A673 (cell line): Measurements from ENCODE around the gene VEGFB.

Experiments
- EZH2 ChIP-seq: fragments of 200-600 bp; sonication (generic); IDR thresholded peaks from 2 replicates; pipeline ENCODE4 v1.6.1; 2017; ENCODE audit warnings: borderline replicate concordance, low read depth, mild to moderate bottlenecking, mixed read lengths, antibody characterized with exemption, low read length; ENCODE audit not compliant: poor library complexity, severe bottlenecking
- TF ChIP-seq, protein P1 (sequence below): fragments of 300-800, 200-600 bp; sonication (generic); conservative IDR thresholded peaks from 2 replicates; pipeline ENCODE4 v1.5.1; 2017; ENCODE audit warnings: low read depth, mild to moderate bottlenecking, antibody characterized with exemption, low read length, moderate library complexity, mixed read lengths

DNA sequence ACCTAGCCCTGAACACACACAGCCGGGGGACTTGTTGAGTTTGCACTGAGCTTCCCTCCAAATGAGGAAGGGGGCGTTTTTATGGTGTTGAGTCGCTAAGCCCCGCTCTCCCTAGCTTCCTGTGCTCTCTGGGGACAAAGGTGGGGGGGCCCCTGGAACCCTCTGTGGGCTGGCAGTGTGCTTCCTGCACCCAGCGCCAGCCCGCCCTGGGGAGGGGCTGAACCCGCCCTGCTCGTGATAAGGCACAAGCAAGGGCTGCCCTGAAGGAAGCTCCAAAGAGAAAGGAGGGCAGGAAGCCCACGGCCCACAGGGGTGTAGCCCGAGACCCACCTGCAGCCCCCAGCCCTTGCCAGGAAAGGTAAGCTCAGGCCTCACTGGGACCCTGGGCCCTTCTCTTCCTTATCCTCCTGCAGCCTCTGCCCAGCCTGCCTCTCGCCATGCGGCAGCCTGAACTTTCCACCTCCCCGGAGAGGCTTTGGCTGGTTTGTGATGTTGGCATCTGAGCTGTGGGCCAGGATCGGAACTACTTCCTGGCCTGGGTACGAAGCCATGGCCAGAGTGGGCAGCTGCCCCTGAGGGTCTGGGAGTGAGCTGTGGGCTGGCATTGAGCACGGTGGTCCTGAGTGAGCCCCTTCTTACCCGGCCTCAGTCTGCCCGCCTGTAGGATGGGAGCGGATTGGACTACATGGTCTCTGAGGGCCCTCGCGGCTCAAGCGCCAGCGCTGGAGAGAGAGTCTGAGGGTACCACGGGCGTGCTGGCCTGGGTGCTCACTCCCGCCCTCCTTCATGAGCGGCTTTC lies 27.7 kb upstream of the VEGFB start, which contains the start of gene FERMT3:
- TF ChIP-seq, protein P1, sequence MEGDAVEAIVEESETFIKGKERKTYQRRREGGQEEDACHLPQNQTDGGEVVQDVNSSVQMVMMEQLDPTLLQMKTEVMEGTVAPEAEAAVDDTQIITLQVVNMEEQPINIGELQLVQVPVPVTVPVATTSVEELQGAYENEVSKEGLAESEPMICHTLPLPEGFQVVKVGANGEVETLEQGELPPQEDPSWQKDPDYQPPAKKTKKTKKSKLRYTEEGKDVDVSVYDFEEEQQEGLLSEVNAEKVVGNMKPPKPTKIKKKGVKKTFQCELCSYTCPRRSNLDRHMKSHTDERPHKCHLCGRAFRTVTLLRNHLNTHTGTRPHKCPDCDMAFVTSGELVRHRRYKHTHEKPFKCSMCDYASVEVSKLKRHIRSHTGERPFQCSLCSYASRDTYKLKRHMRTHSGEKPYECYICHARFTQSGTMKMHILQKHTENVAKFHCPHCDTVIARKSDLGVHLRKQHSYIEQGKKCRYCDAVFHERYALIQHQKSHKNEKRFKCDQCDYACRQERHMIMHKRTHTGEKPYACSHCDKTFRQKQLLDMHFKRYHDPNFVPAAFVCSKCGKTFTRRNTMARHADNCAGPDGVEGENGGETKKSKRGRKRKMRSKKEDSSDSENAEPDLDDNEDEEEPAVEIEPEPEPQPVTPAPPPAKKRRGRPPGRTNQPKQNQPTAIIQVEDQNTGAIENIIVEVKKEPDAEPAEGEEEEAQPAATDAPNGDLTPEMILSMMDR: 0 out of 2 replicates have a peak, but pooled peaks have one; percentile 23
- TF ChIP-seq EZH2: no peak
